H7 (cell line): ENCODE data around the gene CYP27A1. TPM values are rescaled to one million over a fixed set of nuclear protein-coding genes. Genes with fewer than 3 reads are reported as not detected.

Source experiments
- DNase-seq: peaks from one replicate; pipeline ENCODE4 v3.0.0; 2012
- H3K27me3 ChIP-seq: 2 replicates; pipeline ENCODE4 v1.6.0; 2011; ENCODE audit warnings: mild to moderate bottlenecking, low read length; ENCODE audit not compliant: control insufficient read depth, insufficient read depth
- H3K36me3 ChIP-seq: replicated peaks from 2 replicates; pipeline ENCODE4 v1.5.1; 2011; ENCODE audit warnings: low read length; ENCODE audit not compliant: control insufficient read depth, insufficient read depth
- H3K4me3 ChIP-seq: 2 replicates; pipeline ENCODE4 v1.5.1; 2011; ENCODE audit warnings: low read depth, mild to moderate bottlenecking, control low read depth, low read length, moderate library complexity; ENCODE audit not compliant: insufficient read depth
- total RNA-seq: library from RNA; depleted of rRNA; stranded (reverse); fragments of >200 nt; shearing (Covaris generic); gene quantifications from 2 replicates; pipeline ENCODE4 v1.2.3, GENCODE V29; 2014

CYP27A1 gene
- total RNA-seq, 1 experiment from 2014 or later, result 14.3 TPM

DNA sequence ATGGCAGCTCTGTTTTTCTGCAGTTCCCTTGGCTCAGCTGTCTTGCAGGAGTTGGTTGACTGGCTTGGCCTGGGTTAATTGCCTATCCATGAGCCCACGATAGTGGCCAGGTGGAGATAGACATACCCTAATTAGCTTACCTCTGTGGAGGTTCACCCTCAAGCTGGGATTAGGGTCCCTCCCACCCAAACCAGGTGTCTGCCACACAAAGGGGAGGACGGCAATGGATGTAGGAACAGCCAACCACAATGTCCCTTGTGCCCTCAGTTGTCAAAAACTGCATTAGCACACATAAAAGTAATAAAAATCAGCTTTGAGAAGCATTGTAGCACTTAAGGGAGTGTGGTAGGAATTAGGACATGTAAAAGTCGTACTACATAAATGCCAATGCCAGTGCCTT lies 4.2 kb downstream of the CYP27A1 start:
- no peak overlapping the region for H3K4me3 ChIP-seq

DNA sequence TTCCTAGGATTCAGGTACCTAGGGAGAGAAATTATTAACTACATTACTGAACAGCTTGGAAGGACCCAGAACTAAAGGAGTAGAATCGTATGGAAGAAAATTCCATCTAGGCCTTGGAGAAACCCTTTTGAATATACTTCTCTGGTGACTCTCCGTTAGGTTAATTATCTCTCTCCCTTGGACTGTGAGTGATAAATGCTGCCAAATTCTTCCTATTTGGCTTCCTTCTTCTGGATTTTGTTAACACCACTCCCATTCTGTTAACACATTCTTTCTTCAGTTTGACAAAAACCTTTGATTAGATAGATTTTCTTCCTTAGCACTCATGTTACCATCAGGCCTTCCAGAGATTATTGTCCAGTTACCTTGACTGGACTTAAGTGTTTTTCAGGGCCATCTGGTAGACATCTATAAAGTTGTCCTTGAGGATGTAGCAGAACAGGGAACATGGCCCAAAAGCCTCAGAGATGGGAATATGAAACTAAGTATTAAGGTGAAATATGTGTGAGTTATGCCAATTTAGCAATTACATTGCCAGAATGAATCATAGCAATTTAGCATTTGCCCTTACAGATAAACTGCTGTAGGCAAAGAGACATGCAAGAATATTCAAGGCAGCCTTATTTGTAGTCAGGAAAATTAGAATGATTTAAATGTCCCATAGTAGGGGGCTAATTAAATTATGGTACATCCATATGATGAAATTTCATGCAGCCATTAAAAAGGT lies 6.7 kb downstream of the CYP27A1 start:
- peak; percentile 1 for DNase-seq
- no peak overlapping the region for H3K4me3 ChIP-seq

More for the DNA sequence above, 4.2 kb downstream of the CYP27A1 start:
- no peak for DNase-seq
- H3K36me3 ChIP-seq, result no peaks in the 10 kb centered on the region
- peaks cover 16% of the 10 kb centered on the region for H3K27me3 ChIP-seq

DNA sequence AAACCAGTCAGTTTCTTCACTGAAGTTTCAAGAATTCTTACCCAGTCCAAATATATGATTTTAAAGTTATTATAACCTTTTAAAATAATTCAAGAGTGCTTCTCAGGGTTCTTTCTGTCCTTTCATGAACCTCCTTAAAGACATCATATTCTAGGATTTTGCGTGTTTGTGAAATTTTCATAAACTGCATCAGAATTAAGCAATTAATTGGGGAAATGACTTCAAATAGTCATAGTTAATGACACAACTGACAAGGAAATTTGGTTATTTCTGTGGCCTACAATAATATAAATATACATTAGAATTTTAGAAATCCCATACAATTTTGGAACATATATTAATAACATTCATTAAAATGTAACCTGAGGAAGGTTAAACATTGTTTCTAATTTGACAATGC lies 10.5 kb downstream of the CYP27A1 start:
- H3K4me3 ChIP-seq, result no peak overlapping the region
- H3K27me3 ChIP-seq, result no peaks in the 10 kb centered on the region
- no peak for DNase-seq
- H3K36me3 ChIP-seq, result no peaks in the 10 kb centered on the region

More for the DNA sequence above, 6.7 kb downstream of the CYP27A1 start:
- Histone ChIP-seq H3K36me3 (no peaks in the 10 kb centered on the region), H3K27me3 (no peaks in the 10 kb centered on the region)

DNA sequence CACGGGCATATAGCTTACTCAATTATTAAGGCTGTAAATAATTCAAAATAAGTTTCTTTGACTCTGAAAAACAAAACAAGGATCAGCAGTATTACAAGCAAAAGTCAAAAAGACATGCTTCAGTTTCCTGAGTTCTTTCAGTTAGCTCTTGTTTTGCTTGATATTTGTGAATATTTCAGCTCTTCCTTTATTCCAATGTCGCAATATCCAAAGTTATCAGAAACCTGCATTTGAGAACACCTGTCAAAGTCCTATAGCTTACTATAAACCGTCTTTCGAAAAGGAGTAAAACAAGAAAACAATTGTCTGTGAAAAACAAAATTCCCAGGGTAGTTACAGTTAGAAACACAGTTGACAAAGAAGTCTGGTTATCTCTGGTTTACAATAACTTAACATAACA lies 14.7 kb downstream of the CYP27A1 start:
- Histone ChIP-seq H3K36me3 (no peaks in the 10 kb centered on the region), H3K4me3 (no peak overlapping the region), H3K27me3 (no peaks in the 10 kb centered on the region)
- no peak for DNase-seq

DNA sequence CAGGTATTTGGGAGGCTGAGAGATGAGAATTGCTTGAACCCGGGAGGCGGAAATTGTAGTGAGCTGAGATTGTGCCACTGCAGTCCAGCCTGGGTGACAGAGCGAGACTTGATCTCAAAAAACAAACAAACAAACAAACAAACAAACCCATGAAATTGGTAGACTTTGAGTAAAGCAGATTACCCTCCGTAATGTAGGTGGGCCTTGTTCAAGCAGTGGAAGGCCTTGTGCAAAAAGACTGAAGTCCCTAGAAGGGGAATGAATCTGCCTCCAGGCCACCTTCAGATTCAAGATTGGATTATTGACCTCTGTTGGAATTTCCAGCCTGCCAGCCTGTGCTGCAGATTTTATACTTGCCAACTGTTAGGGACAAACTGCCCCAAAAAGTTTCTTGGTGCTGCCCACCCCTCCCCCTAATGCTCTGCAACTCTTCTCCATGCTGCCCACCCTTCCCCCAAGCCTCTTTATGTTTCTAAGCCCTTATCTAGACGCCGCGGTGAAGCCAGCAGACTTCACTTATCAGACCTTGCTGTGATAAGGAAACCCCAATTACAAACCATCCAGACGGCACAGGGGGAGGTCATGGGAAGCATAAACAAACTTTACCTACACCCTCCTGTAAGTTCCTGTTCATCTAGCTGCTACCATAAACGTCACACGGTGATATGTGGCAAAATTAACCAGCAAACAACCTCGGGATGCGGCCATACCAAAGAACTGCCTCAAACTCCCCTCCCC lies 17.0 kb downstream of the CYP27A1 start:
- H3K27me3 ChIP-seq, result no peaks in the 10 kb centered on the region
- H3K4me3 ChIP-seq, result no peak overlapping the region
- no peaks in the 10 kb centered on the region for H3K36me3 ChIP-seq
- peak; percentile 1 for DNase-seq

DNA sequence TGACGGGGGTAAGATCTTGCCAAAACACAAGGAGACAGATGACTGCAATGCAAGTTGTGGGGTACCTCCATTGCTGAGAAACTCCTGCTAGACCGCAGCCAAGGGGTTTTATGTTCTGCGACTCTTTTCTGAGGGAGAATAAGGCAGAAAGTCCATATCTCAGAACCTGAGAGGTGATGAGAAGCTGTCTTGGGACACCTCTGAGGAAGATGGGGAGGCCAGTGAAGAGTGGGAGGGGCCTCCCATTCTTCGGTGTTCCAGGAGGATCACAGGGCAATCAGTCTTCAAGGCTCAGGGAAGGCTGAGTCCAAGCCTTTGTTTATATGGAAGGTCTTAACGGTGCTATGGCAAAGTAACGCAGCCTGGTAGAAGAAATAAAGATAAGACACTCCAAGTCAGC lies 18.0 kb downstream of the CYP27A1 start:
- DNase-seq, result peak; percentile 18
- no peaks in the 10 kb centered on the region for H3K27me3 ChIP-seq
- no peak overlapping the region for H3K4me3 ChIP-seq
- H3K36me3 ChIP-seq, result no peaks in the 10 kb centered on the region

DNA sequence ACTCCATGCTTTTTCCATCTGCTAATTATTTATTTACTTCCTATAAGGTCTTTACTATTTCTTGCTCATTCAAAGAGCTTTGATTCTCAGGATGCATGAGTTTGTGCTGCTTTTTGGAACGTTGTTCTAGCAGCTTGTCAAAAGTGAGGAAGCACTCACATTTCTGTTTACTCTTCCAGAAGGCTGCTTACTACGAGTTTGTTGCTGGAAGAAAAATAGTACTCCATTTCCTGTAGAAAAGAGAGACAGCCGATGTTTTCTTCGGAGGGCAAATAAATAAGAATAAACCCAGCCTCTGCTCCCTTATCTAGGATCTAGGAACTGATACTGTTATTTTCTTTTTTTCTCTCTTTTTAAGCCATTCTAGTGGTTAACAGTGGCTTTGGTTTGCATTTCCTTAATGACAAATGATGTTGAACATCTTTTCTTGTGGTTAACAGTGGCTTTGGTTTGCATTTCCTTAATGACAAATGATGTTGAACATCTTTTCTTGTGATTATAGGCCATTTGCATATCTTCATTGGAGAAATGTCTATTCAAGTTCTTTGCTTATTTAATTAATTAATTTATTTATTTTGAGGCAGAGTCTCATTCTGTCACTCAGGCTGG lies 20.5 kb downstream of the CYP27A1 start:
- H3K4me3 ChIP-seq, result no peak overlapping the region
- DNase-seq, result no peak
- no peaks in the 10 kb centered on the region for H3K27me3 ChIP-seq
- H3K36me3 ChIP-seq, result no peaks in the 10 kb centered on the region

DNA sequence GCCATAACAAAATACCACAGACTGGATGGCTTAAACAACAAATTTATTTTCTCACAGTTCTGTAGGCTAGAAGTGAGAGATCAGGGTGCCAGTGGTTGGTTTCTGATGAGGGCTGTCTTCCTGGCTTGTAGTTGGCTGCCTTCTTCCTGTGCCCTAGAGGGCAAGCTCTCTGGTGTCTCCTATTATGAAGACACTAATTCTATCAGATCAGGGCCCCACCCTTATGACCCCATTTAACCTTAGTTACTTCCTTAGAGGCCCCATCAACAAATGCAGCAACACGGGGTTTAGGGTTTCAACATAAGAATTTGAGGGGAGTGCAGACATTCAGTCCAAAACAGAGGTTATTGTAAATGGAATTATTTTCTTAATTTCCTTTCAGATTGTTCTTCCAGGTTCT lies 22.9 kb downstream of the CYP27A1 start:
- H3K4me3 ChIP-seq, result no peak overlapping the region
- no peak for DNase-seq
- no peaks in the 10 kb centered on the region for H3K36me3 ChIP-seq
- no peaks in the 10 kb centered on the region for H3K27me3 ChIP-seq

DNA sequence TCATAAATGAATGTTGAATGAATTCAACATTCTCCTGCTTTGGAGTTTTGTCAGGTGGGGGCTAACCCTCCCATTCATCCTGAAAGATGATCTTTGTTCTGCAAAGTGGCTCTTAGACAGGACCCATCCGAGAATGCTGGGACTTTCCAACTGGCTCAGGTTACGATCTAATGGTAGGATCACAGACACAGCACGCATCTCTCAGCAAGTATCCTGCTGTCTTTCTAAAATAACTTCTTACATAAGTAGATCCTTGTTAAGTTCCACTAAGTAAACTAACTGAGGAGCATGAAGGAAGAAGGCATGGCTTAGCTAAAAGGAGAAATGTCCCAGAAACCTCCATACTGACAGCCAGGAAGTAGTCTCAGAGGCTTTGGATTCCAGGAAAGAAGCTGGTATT lies 23.7 kb downstream of the CYP27A1 start:
- no peak overlapping the region for H3K4me3 ChIP-seq
- no peaks in the 10 kb centered on the region for H3K27me3 ChIP-seq
- H3K36me3 ChIP-seq, result no peaks in the 10 kb centered on the region
- DNase-seq, result peak; percentile 52

DNA sequence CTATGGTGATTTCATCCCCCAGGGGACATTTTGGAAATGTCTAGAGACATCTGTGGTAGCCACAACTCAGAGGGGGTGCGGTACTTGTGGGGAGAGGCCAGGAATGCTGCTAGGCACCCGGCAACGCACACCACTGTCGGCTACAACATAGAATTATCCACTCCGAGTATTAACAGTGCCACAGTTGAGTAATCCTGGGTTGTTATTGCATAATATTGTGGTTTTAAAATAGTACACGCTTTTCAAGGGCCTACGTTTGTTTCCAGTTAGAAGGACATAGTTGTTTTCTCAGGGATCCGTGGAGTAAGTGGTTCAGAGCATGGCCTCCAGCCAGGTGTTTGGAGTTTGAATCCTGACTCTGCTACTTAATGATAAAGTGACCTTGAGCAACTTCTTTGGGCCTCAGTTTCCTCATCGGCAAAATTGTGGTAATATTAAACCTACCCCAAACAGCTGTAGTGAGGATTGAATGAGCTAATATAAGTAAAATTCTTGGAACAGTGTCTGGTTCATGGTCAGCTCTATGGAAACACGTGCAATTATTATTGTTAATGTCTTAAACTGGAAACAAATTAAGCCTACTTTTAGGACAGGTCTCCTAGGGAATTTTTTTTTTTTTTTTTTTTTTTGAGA lies 24.5 kb downstream of the CYP27A1 start:
- Histone ChIP-seq H3K4me3 (no peak overlapping the region), H3K36me3 (no peaks in the 10 kb centered on the region), H3K27me3 (no peaks in the 10 kb centered on the region)
- peak; percentile 44 for DNase-seq

DNA sequence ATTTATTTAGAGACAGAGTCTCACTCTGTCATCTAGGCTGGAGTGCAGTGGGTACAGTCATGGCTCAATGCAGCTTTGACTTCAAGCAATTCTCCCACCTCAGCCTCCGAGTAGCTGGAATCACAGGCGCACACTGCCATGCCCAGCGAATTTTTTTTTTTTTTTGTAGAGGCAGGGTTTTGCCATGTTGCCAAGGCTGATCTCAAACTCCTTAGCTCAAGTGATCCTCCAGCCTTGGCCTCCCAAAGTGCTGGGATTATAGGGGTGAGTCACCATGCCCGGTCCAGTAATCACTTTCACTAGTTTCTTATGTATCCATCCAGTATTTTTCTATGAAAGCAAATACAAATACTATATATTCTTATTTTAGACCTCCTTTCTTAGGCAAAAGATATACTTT lies 25.7 kb downstream of the CYP27A1 start:
- no peak for DNase-seq
- H3K27me3 ChIP-seq, result no peaks in the 10 kb centered on the region
- H3K4me3 ChIP-seq, result no peak overlapping the region
- no peaks in the 10 kb centered on the region for H3K36me3 ChIP-seq

DNA sequence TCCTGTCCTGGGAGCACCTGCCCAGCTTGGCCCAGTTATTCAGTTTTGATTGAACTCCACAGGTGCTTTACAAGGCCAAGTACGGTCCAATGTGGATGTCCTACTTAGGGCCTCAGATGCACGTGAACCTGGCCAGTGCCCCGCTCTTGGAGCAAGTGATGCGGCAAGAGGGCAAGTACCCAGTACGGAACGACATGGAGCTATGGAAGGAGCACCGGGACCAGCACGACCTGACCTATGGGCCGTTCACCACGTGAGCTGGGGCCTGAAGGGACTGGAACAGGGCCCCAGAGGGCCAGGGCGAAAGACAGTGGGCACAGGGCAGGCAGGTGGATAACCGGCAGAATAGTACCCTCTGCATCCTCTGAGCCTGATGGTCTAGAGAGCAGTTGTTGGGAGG lies 27.6 kb downstream of the CYP27A1 start:
- peak; percentile 6 for DNase-seq
- Histone ChIP-seq H3K4me3 (no peak overlapping the region), H3K36me3 (no peaks in the 10 kb centered on the region), H3K27me3 (no peaks in the 10 kb centered on the region)

DNA sequence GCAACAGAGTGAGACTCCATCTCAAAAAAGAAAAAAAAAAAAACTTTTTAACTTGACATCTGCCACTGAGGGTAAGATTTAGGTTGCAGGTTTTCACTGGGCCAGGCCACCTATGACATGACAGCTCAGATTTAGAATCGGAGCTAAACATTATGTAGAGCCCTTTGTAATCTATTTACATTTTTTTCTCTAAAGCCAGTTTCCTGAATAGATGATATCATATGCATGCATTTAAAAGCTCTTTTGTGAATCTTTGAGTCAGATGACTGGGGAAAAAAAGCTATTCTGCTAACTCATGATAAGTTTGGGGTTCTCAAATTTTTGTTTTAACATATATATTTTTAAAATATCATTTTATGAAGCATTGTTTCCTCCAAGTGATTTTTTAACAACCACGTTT lies 28.3 kb downstream of the CYP27A1 start:
- H3K27me3 ChIP-seq, result no peaks in the 10 kb centered on the region
- peak; percentile 2 for DNase-seq
- no peaks in the 10 kb centered on the region for H3K36me3 ChIP-seq
- no peak overlapping the region for H3K4me3 ChIP-seq

DNA sequence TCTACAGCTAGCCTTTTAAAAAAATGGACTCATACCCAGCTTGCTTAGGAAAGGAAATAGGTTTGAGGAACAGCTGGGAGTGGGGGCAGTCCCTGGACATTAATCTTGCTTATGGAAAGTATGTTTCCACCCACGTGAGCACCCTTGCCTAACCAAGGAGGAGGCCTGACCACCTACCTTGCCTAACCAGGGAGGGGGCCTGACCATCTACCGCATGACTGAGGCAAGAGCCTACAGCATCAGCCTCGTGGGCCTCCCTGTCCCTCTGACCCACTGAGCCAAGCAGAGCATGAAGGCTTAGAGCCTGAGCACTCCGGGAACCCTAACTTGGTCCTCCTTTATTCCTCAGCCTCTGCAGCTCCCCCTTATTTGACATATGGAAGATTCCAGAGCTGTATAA lies 29.4 kb downstream of the CYP27A1 start:
- H3K27me3 ChIP-seq, result no peaks in the 10 kb centered on the region
- DNase-seq, result peak; percentile 17
- H3K4me3 ChIP-seq, result no peak overlapping the region
- no peaks in the 10 kb centered on the region for H3K36me3 ChIP-seq
